ENCODE results near the gene THOC7.

DNA sequence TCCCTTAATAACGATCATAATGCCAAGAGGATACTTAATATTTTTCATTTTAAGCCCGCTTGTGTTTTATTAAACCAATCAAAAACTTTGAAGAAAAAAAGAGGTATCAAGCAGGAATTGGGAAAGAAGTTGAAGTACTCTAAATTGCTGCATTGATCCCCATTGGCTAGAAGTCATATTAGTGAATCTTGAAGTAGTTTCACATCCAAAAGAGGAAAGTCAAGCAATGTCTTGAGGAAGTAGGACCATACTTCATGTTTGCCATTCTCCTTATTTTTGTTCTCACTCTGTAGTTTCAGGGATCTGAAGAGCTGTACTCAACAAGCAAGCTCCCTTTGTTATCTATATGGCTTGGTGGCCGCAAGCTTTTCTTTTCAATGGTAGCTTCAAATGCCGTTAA, 46.4 kb upstream of the THOC7 start:
- TF ChIP-seq, protein P1, sequence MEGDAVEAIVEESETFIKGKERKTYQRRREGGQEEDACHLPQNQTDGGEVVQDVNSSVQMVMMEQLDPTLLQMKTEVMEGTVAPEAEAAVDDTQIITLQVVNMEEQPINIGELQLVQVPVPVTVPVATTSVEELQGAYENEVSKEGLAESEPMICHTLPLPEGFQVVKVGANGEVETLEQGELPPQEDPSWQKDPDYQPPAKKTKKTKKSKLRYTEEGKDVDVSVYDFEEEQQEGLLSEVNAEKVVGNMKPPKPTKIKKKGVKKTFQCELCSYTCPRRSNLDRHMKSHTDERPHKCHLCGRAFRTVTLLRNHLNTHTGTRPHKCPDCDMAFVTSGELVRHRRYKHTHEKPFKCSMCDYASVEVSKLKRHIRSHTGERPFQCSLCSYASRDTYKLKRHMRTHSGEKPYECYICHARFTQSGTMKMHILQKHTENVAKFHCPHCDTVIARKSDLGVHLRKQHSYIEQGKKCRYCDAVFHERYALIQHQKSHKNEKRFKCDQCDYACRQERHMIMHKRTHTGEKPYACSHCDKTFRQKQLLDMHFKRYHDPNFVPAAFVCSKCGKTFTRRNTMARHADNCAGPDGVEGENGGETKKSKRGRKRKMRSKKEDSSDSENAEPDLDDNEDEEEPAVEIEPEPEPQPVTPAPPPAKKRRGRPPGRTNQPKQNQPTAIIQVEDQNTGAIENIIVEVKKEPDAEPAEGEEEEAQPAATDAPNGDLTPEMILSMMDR (IDR thresholded peaks at IDR 0.05; ENCODE audit: poor library complexity, severe bottlenecking): no peak
- TF ChIP-seq EZH2 (IDR thresholded peaks at IDR 0.05; ENCODE audit: borderline replicate concordance, insufficient read depth, low read length, poor library complexity, severe bottlenecking) (no peak), POLR2AphosphoS5 (IDR thresholded peaks at IDR 0.05) (no peak), SMC3 (conservative IDR thresholded peaks at IDR 0.05; ENCODE audit: poor library complexity) (no peak), EP300 (conservative IDR thresholded peaks at IDR 0.05; ENCODE audit: poor library complexity, severe bottlenecking) (no peak), RAD21 (conservative IDR thresholded peaks at IDR 0.05) (no peak), TAF1 (IDR thresholded peaks at IDR 0.05; ENCODE audit: low read depth) (no peak), MXI1 (conservative IDR thresholded peaks at IDR 0.05; ENCODE audit: poor library complexity, severe bottlenecking) (no peak)
- TF ChIP-seq, protein P2, sequence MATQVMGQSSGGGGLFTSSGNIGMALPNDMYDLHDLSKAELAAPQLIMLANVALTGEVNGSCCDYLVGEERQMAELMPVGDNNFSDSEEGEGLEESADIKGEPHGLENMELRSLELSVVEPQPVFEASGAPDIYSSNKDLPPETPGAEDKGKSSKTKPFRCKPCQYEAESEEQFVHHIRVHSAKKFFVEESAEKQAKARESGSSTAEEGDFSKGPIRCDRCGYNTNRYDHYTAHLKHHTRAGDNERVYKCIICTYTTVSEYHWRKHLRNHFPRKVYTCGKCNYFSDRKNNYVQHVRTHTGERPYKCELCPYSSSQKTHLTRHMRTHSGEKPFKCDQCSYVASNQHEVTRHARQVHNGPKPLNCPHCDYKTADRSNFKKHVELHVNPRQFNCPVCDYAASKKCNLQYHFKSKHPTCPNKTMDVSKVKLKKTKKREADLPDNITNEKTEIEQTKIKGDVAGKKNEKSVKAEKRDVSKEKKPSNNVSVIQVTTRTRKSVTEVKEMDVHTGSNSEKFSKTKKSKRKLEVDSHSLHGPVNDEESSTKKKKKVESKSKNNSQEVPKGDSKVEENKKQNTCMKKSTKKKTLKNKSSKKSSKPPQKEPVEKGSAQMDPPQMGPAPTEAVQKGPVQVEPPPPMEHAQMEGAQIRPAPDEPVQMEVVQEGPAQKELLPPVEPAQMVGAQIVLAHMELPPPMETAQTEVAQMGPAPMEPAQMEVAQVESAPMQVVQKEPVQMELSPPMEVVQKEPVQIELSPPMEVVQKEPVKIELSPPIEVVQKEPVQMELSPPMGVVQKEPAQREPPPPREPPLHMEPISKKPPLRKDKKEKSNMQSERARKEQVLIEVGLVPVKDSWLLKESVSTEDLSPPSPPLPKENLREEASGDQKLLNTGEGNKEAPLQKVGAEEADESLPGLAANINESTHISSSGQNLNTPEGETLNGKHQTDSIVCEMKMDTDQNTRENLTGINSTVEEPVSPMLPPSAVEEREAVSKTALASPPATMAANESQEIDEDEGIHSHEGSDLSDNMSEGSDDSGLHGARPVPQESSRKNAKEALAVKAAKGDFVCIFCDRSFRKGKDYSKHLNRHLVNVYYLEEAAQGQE (IDR thresholded peaks at IDR 0.05; ENCODE audit: borderline replicate concordance): no peak

Data from neural cell (in vitro differentiated cells).